ACC112 (cell line): ENCODE results near the gene FCN3.

Source experiments
- H2AFZ ChIP-seq: fragments of 200-600 bp; sonication (generic); one replicate; pipeline ENCODE4 v1.6.0; 2017; ENCODE audit warnings: antibody characterized with exemption, low read length; ENCODE audit not compliant: unreplicated experiment
- H3K27ac ChIP-seq: fragments of 200-600 bp; sonication (generic); 2 replicates; pipeline ENCODE4 v1.5.1; 2014; ENCODE audit warnings: low read depth, mild to moderate bottlenecking, antibody characterized with exemption, low read length, moderate library complexity
- H3K27me3 ChIP-seq: fragments of 200-600 bp; sonication (generic); 2 replicates; pipeline ENCODE4 v1.6.1; 2014; ENCODE audit warnings: mild to moderate bottlenecking, antibody characterized with exemption, low read length, moderate library complexity, mixed read lengths; ENCODE audit not compliant: insufficient read depth
- H3K36me3 ChIP-seq: fragments of 200-600 bp; sonication (generic); 2 replicates; pipeline ENCODE4 v1.6.1; 2016; ENCODE audit warnings: mild to moderate bottlenecking, antibody characterized with exemption, low read length, moderate library complexity, mixed read lengths; ENCODE audit not compliant: insufficient read depth
- H3K4me1 ChIP-seq: fragments of 200-600 bp; sonication (generic); one replicate; pipeline ENCODE4 v1.6.1; 2016; ENCODE audit warnings: low read length, mixed read lengths; ENCODE audit not compliant: insufficient read depth, unreplicated experiment, control insufficient read depth
- H3K4me3 ChIP-seq: fragments of 200-600 bp; sonication (generic); 2 replicates; pipeline ENCODE4 v1.5.1; 2014; ENCODE audit warnings: mild to moderate bottlenecking, low read depth, low read length
- H3K79me2 ChIP-seq: fragments of 200-600 bp; sonication (generic); one replicate; pipeline ENCODE4 v1.6.0; 2016; ENCODE audit warnings: low read length; ENCODE audit not compliant: control insufficient read depth, unreplicated experiment, insufficient read depth

FCN3 gene

DNA sequence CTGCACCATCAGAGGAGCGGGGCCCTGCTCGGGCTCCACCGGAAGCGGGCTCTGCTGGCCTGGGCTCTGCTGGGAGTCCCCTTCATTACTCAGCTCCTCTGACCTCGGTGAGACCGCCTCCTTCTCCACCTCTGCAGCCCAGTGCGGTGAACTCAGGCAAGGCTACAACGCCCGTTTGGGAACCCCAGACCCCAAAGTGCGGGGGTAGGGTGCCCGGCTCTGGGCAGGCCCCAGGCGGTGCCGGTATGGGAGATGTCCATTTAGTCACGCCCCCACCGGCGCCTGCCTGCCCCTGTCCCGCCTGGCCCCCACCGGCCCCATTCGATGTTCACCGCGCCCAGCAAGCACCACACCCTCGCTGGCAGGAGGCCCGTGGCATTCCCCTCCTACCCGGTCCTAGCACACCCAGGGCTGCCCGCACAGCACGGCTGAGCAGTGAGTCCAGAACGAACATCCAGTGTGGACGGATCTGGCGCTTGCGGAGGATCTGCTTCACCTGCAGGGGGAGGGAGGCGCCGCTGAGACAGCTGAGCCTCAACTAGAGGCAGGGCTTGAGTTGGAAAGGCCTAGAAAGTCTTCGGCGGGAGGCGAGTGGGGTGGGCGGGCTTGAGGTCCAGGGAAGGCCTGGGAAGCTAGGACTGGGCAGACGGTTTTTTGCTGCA lies 17.9 kb downstream of the FCN3 start:
- Histone ChIP-seq H2AFZ (no peak overlapping the region), H3K79me2 (no peaks in the 10 kb centered on the region), H3K27ac (no peak overlapping the region)

DNA sequence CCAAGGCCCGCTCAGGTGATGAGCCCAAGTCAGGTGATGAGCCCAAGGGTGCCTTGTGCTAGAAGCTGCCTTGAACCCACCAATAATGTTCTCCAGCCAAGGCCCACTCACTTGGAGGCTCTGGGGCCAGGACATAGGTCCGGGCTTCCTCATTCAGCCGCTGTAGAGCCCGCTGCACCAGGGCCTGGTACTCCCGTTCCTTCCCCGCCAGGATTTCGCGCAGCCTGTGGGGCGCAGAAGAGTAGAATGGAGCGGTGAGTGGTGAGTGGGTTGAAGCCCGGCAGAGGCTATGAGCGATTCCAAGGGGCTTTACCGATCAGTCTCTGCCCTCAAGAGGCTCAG lies 18.4 kb downstream of the FCN3 start:
- no peak overlapping the region for H3K27ac ChIP-seq
- no peaks in the 10 kb centered on the region for H3K4me1 ChIP-seq
- H3K36me3 ChIP-seq = peaks cover 7% of the 10 kb centered on the region; the same call in 1 of the 2 replicates
- no peaks in the 10 kb centered on the region for H3K27me3 ChIP-seq
- no peak overlapping the region for H2AFZ ChIP-seq
- no peak overlapping the region for H3K4me3 ChIP-seq
- H3K79me2 ChIP-seq = no peaks in the 10 kb centered on the region

More for the DNA sequence above, 17.9 kb downstream of the FCN3 start:
- Histone ChIP-seq H3K4me3 (no peak overlapping the region), H3K4me1 (no peaks in the 10 kb centered on the region), H3K36me3 (peaks cover 7% of the 10 kb centered on the region; the same call in 1 of the 2 replicates), H3K27me3 (no peaks in the 10 kb centered on the region)

DNA sequence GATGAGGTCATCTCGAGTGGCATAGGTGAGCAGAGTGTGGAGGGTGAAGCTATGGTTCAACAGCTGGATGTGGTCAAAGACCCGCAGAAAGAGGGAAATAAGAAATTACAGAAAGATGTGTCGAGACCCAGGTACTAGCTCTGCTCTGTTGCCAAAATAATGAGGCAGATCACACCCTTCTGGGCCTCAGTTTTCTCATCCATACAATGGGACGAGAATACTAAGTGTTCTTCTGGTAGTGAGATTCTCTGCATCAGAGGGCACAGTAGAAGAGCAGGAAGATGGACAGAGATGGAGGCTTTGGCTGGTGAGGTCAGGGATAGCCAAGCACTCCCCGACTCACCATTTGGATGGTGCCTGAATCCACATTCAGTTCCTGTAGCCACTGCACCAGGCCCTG lies 18.9 kb downstream of the FCN3 start:
- no peak overlapping the region for H3K27ac ChIP-seq
- H2AFZ ChIP-seq = no peak overlapping the region
- H3K36me3 ChIP-seq = peaks cover 7% of the 10 kb centered on the region; the same call in 1 of the 2 replicates
- no peaks in the 10 kb centered on the region for H3K79me2 ChIP-seq
- H3K27me3 ChIP-seq = no peaks in the 10 kb centered on the region
- H3K4me1 ChIP-seq = no peaks in the 10 kb centered on the region
- no peak overlapping the region for H3K4me3 ChIP-seq

DNA sequence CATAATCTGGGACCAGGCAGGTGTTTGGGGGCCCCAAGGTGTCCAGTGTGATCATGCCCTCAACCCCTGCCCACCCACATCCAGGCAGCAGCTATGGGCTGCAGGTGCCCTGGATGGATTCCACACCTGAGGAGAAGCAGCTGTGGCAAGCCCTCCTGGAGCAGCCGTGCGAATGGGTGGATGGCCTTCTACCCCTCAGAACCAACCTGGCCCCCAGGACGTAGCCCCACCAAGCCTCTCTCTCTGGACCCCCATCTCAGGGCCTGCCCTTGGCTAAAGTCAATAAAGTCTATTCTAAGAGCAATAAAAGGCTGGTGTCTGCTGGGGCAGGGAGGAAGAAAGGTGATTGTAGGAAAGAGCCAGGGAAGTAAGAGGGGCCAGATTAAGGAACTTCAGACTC lies 21.0 kb downstream of the FCN3 start:
- peaks cover 7% of the 10 kb centered on the region; the same call in 1 of the 2 replicates for H3K36me3 ChIP-seq
- H3K4me1 ChIP-seq = peaks cover 4% of the 10 kb centered on the region
- no peaks in the 10 kb centered on the region for H3K27me3 ChIP-seq
- H3K79me2 ChIP-seq = no peaks in the 10 kb centered on the region
- no peak overlapping the region for H3K27ac ChIP-seq
- no peak overlapping the region for H3K4me3 ChIP-seq
- H2AFZ ChIP-seq = no peak overlapping the region

DNA sequence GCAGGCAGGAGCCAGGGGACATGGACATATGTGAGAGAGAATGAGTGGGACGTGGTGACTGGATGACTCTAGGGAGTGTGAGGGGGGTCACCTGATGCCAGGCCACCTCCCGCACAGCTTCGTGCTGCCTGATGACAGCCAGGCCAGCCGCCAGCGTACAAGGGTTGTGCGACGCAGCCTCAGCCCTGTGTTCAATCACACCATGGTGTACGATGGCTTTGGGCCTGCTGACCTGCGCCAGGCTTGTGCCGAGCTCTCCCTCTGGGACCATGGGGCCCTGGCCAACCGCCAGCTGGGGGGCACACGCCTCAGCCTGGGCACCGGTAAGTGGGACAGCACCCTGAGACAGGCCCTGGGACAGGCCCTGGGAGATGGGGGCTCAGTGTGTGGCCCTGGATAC lies 21.5 kb downstream of the FCN3 start:
- H3K4me1 ChIP-seq = peaks cover 4% of the 10 kb centered on the region
- no peak overlapping the region for H2AFZ ChIP-seq
- no peak overlapping the region for H3K4me3 ChIP-seq
- no peaks in the 10 kb centered on the region for H3K79me2 ChIP-seq
- H3K27ac ChIP-seq = no peak overlapping the region
- peaks cover 7% of the 10 kb centered on the region; the same call in 1 of the 2 replicates for H3K36me3 ChIP-seq
- no peaks in the 10 kb centered on the region for H3K27me3 ChIP-seq

DNA sequence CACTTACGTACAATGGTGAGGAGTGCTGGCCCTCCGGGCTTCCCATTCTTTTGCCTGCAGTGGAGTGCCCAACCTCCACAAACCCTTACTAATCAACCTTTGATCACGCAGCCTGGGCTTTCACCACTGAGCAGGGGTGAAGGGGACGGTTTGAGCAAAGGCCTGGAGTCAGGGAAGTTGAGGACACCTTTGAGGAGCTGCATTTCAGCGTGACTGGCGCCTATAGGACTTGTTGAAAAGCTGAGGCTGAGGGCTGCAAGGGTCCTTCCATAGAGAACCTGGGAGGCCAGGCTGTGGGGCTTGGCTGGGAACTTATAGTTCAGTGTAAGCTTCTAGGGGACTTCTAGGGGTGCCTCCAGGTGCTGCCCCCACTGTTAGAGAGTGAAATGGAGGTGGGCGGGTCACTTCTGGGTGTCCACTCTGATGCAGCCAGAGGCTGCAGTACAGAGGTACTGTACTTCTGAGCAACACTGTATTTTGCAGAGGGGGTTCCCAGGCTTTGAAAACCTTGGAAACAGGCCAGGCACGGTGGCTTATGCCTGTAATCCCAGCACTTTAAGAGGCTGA lies 23.0 kb downstream of the FCN3 start:
- H3K36me3 ChIP-seq = peaks cover 2% of the 10 kb centered on the region; the same call in 1 of the 2 replicates
- H3K4me3 ChIP-seq = no peak overlapping the region
- H3K27me3 ChIP-seq = no peaks in the 10 kb centered on the region
- H3K79me2 ChIP-seq = no peaks in the 10 kb centered on the region
- peaks cover 10% of the 10 kb centered on the region for H3K4me1 ChIP-seq
- no peak overlapping the region for H2AFZ ChIP-seq
- H3K27ac ChIP-seq = no peak overlapping the region

DNA sequence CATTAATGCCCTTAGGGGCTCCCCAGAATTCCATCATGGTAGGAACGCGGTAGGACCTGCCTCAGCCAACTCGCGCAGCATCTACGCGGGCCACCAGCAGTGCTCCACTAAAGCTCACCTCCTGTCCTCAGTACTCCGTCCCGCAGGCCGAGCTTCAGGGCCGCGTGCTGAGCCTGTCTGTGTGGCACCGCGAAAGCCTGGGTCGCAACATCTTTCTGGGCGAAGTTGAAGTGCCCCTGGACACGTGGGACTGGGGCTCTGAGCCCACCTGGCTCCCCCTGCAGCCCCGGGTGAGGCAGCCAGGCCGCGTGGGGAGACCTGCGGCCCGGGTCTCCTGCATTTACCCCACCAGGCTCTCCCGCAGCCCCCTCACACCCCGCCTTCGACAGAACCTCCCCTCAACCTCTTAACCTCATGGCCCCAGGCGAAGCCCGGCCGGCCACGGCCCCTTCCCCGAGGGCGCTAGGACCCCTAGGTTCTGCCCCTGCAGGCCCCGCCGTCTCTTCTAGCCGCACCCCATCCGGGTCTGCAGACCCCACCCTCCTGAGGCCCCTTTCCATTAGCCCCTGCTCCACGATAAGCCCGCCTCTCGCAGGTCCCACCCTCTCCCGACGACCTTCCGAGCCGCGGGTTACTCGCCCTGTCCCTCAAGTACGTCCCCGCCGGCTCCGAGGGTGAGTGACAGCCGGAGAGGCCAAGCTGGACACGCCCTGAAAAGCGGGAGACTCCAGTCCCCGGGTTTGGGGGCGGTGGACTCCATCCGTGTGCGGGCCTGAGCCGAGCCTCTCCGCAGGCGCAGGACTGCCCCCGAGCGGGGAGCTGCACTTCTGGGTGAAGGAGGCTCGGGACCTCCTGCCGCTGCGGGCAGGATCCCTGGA lies 23.7 kb downstream of the FCN3 start:
- H3K79me2 ChIP-seq = no peaks in the 10 kb centered on the region
- H3K4me1 ChIP-seq = peaks cover 10% of the 10 kb centered on the region
- H2AFZ ChIP-seq = no peak overlapping the region
- no peak overlapping the region for H3K27ac ChIP-seq
- H3K4me3 ChIP-seq = no peak overlapping the region
- no peaks in the 10 kb centered on the region for H3K27me3 ChIP-seq
- peaks cover 2% of the 10 kb centered on the region; the same call in 1 of the 2 replicates for H3K36me3 ChIP-seq

DNA sequence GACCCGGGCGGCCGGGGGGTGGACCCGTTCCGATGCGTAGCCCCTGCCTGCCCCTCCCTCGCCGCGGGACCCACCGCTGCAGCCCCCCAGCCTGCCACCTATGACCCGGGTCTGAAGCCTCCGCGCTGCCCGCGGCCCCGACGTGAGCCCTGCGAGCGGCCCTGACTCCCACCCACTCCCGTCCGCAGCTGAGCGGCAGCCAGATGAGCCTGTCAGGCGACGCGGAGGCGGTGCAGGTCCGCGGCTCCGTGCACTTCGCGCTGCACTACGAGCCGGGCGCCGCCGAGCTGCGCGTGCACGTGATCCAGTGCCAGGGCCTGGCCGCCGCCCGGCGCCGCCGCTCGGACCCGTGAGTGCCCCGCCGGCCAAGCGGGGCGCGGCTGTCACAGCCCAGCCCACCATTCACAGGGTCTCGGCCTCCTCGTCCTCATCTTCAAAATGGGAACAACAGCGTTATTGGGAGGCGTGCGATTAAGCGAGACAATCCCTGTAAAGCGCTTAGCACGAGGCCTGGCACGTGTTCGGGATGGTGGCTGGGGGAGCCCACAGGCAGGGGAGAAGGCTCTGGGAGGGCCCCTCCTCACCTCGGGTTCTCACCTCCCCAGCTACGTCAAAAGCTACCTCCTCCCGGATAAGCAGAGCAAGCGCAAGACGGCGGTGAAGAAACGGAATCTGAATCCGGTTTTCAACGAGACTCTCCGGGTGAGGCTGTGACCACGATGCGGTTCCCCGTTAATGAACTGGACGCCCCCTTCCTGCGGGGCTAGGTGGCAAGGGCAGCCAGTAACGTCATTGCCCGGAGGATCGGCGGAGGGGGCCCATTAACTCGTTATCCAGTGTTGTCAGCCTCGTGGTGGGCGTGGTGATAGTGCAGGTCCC lies 24.6 kb downstream of the FCN3 start:
- peak overlapping the region; percentile 39 for H2AFZ ChIP-seq
- no peak overlapping the region for H3K27ac ChIP-seq
- no peaks in the 10 kb centered on the region for H3K27me3 ChIP-seq
- H3K4me1 ChIP-seq = peaks cover 10% of the 10 kb centered on the region
- no peaks in the 10 kb centered on the region for H3K36me3 ChIP-seq
- H3K79me2 ChIP-seq = no peaks in the 10 kb centered on the region
- H3K4me3 ChIP-seq = peak overlapping the region; percentile 76

DNA sequence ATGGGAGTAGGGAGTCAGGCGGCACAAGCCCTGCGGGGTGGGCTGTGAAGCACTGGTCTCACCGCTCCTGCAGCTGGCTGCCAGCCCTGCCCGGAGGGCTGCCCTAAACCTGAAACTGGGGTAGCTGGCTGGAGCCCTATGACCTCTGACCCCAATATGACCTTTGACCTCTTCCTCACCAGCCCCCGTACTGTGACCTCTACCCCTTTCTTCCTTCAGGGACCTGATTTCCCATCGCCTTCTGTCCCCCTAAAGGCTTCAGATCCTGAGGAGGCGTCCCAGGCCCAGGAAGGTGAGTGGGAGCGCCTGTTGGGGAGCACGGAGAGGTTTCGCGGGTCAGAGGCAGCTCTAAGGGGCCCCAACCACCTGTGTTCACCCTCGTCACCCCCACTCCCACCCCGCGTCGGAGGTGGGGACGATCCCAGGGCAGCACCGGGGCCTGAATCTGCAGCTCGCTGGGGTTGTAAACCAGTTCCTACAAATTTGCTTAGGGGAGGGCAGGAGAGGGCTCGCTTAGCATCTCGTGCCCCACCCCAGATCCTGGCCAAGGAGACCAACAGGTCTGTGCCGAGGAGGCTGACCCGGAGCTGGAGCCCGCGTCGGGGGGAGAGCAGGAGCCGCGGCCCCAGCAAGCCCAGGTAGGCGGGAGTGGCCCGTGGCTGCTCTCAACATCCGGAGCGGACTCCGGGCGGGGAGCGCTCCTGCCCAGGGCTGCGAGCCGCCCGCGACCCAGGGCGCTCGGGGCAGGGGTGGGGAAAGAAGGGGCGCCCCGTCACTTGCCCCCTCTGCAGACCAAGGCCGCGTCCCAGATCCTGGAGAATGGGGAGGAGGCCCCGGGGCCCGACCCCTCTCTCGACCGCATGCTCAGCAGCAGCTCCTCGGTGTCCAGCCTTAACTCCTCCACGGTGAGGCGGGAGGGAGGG lies 25.5 kb downstream of the FCN3 start:
- Histone ChIP-seq H3K4me1 (peaks cover 10% of the 10 kb centered on the region), H2AFZ (peak overlapping the region; percentile 39), H3K4me3 (peak overlapping the region; percentile 76), H3K27me3 (no peaks in the 10 kb centered on the region), H3K27ac (no peak overlapping the region), H3K79me2 (no peaks in the 10 kb centered on the region), H3K36me3 (no peaks in the 10 kb centered on the region)
